Glomerular visceral epithelial cell (primary cell): ENCODE data around the gene SMIM20.
"Not testable (repeated sequence)": the region's sequence is repeated elsewhere in the genome, so short reads cannot be mapped to it uniquely, and the experiment has no call there.

ENCODE experiments used
- DNase-seq: peaks from one replicate; pipeline ENCODE4 v3.0.0-alpha.2; 2016; ENCODE audit errors: extremely low spot score

SMIM20 gene

DNA sequence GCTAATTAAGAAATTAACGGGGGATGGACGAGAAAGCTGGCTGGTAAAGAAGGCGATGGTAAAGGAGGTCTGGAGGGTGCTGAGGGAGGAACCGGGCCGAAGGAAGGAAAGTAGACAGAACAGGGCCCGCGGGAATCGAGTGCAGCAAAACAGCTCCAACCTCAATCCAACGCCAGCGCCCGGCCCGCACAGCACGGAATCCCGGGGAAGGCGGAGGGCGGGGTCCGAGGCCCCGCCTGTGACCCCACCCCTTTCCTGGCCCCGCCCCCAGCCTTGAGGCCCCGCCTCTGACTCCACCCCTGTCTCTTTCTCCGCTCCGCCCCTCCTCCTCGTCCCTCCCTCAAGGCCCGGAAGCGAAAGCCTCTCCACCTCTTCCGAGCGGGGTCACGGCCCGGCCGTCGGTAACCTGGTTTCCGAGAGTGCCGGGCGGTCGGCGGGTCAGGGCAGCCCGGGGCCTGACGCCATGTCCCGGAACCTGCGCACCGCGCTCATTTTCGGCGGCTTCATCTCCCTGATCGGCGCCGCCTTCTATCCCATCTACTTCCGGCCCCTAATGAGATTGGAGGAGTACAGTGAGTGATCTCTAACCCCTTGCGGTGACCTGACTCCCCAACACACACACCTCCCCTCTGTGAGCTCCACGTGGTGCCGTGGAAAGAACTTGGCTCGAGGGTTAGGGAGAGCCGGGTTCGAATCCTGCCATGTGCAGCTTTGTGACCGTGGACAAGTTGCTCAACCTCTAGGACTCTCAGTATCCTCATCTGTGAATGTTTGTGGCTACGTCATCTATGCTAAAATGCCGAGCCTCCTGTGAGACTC, at the start of gene SMIM20:
Gene SMIM20 (plus strand): TSS at position 370 of the 819 bp plus-strand sequence. CDS start 94 bp downstream, at position 464.
- DNase-seq: peak; percentile 93

DNA sequence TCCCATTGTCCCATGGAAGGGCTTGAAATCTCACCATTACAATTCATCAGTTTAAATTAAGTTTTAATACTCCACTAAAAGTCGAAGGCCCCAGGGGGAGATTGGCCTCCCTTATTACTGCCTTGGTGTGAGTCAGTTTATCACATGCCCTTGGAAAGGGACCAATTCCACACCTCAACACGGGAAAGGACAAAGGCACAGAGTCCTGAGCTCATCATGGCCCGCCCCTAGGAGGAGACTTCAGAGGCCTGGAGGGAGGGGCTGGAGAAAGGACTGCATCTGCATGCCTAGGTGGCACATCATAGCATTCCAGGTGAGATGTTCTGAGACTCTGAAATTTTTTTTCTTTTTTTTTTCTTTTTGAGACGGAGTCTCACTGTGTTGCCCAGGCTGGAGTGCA, 48.4 kb upstream of the SMIM20 start:
- DNase-seq: peak; percentile 73

DNA sequence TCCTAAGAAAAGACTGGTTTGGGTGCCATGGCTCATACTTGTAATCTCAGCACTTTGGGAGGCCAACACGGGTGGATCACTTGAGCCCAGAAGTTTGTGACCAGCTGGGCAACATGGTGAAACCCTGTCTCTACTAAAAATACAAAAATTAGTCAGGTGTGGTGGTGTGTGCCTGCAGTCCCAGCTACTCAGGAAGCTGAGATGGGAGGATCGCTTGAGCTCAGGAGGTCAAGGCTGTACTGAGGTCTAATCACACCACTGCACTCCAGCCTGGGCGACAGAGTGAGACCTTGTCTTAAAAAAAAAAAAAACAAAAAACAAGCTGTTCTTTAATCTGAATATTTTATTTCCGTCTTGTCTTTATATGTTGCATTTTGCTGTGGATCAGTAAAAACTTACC, 47.6 kb upstream of the SMIM20 start:
- not testable (repeated sequence) for DNase-seq

DNA sequence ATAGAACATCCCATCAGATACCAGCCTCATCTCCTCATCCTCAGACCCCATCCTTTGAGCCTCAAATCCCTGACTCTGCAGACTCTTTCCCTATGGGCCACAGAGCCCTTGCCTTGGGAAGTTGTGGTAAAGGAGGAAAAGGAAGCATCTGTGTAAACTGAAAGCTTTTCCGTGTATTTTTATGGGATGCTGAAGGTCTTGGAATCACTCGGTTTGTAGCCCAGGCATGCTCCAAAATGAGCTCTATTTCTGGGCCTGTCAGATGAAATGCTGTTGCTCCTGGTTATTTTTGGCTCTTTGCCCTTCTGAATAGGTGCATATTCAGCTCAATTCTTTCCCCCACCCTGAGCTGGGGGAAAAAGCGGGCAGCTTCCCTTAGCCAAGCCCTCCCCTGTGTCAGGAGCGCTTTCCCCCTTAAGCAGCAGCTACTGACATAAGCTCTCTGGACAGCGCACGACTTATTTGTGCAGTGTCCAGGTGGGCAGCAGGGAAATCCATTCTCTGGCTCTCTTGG, 46.2 kb upstream of the SMIM20 start:
- no peak for DNase-seq

DNA sequence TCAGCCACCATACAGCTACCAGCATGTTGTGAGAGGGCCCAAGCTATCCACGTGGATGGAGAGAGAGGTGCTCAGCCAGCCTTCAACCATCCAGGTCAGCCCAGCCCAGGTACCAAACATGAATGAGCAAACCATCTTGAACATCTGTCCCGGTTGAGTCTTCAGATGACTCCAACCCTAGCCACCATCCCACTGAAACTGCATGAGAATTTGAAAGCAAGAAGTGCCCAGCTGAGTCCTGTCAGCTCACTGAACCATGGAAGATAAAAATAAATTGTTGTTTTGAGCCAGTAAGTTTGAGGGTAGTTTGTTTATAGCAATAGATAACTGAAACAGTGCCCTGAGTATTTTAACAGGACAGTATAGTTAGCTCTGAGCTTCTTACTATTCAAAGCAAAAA, 43.9 kb upstream of the SMIM20 start:
- no peak for DNase-seq

DNA sequence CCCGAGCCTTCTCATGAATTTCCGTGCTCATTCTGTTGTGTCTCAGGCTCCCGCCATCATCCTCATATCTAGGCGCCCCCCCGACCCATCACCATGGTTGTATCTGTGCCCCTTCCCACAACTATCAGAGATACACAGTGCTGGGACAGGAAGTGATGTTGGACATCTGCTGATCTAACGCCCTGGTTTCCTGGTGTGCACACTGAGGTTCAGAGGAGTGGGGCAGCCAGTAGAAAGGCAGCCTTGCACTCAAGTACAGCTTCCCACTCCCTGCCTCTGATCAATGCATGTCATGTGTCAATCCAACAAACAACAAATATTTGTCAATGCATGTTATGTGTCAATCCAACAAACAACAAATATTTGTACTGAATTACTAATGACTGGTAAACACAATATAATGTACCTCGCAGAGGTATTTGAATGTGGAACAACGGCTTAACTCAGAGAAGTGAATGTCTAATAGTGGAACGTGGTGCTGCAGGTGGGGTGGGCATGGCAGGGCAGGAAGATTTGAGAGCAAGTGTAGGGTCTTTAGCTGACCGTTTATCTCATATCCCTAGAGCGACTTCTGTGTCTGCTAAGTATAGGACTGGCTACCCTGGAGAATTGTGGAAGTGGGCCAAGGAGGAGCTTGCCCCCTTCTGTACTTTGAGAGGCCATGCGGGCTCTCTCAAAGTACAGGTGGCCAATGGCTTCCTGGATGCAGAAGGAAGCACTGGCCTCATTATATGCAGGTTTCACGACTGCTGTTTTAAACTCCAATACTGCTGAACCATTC, 41.0 kb upstream of the SMIM20 start:
- no peak for DNase-seq

DNA sequence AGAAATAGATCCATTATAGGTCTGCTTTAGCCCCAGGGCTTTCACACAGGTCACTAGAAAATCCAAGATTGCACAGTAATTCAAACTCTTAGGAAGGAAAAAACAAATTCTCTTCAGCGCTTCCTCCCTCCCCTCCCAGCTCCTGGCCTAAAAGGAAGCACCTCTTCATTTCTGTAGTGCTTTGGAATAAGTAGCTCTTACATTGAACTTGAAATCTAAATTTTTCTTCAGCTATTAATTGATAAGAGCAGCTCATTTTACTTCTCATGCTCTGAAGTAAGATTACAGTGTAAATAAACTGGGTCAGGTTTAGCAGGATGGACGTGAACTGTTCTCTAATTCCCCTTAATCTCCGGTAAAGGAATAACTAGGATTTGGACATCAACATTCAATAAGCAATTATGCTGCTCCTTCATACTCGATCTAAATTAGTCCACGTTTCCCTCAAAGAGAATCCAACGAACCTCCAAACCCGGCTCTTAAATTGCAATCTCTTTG, 40.3 kb upstream of the SMIM20 start:
- no peak for DNase-seq

DNA sequence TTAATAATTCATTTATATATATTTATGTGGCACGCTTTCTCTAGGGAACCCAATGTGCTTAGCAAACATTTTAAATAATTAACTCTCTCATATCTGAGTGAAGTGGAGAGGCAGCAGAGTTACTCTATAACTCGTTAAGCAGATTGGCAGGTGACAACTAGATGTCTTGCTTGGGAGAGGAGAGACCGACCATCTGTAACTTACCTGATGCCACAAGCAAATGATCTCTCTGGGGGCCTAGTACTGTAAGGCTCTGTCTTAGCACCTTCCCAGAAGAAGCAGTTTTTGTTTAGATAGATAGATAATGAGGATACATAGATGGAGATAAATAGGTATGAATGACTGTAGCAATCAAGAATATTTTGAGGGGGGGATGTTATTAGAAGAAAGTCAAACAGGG, 39.4 kb upstream of the SMIM20 start:
- no peak for DNase-seq

DNA sequence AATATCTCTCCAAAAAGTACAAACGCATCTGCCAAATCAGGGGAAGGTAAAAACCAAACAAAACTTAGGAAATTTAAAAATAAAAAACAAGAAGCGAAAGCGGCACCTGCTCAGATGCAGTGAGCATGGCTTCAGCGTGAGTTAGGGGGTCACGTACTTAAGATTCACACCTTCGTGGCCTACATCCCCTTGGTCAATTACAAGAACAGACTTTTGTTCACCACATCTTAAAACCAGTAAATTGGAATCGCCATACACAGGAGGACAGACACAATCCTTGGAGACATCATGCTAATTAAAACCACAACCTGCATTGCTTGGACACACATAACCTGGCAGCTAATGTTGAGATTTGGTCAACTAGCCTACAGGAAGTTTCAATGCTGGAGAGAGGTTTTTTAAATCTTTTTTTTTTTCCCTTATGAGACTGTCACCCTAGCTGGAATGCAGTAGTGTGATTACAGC, 38.7 kb upstream of the SMIM20 start:
- no peak for DNase-seq

DNA sequence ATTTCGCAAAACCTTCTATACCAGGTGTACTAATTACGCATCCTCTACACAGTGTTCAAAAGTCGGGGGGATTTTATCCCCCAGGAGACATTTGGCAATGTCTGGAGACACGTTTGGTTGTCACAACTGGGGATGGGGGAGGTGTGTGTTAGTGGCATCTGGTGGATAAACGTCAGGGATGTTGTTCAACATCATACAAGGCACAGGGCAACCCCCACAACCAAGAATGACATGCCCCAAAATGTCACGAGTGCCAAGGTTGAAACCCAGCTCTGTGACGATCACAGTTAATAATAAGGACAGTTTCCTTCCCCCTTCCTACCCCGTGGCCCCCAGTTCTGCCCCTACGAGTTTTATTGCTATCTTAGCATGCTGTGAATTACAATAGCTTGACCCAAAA, 35.3 kb upstream of the SMIM20 start:
- no peak for DNase-seq

DNA sequence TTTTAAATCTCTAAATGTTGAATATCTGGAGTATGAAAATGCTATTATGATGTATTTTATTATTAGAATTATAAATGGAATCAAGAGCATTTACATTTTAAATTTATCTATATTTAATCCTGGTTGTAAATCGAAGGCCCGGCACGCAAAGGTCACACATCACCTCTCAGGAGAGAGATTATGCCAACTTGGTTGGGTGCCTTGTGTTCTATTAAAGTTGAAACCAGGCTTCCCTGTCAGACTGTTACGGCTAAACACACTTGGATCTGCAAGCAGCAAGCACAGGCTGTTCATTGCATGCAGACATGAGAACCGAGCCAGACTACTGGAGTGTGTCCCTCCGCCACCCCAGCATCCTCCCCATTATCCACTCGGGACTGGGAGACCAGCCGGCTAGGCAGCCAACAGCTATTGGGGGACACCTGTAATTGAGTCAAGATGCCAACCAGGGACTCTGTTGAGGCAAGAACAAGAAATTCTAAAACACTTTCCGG, 34.9 kb upstream of the SMIM20 start:
- DNase-seq: no peak

DNA sequence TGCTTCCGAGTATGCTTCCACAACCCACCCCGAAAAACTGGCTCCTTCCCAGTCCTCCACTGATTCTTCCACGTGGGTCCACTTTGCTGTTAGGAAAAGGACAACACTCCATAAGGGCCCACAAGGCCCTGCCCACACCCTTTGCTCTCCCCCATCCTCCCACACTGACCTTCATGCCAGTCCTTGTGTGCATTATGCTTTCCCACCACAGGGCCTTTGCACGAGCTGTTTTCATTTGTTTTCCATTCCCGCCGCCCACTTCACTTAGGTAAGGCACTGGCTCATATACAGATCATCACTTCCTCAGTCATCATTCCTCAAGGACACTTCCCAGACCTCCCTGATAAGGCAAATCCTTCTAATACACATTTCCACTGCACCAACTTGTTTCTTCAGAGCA, 34.4 kb upstream of the SMIM20 start:
- no peak for DNase-seq

DNA sequence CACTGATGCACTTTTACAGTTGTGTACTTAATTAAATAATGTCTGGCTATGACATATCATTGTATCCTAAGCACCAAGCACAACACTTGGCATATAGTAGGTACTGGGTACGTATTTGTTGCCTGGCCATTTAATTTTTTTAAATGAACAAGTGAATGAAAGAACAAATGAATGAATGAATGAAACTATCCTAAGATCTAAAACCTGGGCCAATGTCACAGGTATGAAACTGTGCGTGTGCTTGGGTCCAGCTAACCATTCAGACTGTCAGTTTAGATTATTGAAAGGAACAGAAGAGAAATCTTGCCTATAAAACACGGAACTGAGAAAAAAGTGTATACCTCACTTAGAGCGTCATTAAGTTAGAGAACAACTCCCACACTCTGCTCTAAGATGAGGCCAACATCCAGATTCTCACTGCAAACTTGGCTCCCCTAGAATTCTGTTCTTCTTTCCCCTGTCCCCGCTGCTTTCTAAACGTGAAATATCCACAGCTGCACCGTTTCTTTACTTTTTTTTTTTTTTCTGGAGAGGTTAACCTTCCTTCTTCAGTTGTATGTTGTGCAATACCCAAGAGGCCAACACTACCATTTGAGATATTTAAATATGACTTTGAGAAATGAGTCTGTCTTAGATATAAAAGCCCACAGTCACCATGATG, 33.9 kb upstream of the SMIM20 start:
- no peak for DNase-seq

DNA sequence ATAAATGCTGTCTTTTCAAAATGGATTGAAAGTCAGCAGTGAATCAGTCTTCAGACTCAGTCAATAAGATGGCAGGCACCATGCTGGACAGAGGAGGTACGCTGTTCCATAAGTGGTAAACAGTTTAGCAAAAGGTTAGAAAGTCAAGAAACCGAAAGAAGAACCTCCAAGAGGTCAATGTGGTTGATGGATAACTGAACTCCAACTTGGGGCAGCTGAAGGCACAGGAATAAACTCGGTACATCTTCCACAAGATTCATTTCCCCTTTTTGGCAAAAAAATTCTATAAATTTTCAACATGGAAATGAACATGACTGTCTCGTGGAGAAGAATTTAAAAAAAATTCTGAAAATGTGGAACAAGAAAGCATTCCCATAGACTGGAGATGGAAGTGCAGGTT, 32.8 kb upstream of the SMIM20 start:
- DNase-seq: no peak

DNA sequence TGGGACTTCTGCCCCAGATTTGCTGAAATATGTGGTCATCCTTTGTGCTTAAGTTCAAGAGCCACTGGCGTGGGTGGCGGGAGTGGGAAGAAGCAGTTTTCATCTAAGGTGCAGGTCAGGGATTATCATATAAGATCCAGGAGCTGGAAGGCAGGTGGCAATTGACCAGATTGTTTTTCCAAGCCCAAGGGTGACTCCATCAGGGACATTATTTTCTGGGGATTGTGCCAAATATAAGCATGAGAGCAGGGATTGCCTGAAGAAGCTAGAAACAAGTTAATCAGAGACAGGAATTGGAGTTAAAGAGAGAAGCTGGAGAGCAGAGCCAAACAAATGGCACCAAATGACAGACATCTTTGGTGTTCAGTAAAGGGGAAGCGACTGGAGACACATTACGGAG, 31.8 kb upstream of the SMIM20 start:
- no peak for DNase-seq

DNA sequence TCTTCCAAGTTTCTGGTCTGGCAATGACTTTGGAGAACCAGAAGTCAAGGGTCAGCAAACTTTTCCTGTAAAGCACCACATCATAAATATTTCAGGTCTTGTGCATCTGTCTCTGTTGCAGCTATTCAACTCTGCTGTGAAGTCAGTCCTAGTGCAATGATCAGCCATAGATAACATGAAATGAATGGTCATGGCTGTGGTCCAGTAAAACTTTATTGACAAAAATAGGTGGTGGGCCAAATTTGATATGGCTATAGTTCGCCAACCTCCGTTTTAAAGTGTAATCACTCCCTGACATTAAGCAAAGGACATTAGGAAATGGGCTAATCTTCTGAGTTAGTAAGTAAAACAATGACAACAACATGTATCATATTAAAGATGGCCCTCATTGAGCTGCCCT, 30.5 kb upstream of the SMIM20 start:
- no peak for DNase-seq

DNA sequence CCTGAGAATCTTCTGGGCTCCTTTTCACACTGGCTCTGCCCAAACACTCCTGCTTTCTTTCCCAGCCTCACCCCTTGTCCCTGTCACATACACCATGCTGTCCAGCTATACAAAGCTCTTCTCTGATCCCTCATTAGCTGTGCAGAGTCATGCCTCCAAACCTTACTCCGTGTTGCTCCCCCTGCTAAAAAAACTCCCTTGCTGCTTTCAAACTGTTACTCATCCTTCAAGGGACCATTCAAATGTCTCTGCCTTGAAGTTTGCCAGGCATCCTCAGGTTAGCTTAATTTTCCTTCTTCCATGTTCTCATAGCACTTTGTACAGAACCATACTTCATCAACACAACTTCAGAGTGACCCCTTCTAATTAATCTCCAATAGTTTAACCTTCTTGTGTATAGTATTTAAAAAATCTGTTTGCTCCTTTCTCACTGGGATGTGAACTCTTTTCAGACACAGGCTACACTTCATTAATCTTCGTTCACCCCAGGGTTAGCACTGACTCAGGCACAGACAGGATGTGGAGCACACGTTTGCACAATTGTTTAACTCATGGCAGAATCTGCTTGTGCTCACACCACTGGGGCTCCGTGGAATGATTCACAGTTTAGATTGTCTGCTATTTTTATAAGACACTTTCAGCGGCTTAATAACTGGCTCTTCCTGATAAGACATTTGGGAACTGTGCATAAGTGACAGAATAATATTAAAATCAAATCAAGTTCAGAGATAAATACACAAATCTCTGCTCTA, 29.8 kb upstream of the SMIM20 start:
- peak; percentile 64 for DNase-seq

DNA sequence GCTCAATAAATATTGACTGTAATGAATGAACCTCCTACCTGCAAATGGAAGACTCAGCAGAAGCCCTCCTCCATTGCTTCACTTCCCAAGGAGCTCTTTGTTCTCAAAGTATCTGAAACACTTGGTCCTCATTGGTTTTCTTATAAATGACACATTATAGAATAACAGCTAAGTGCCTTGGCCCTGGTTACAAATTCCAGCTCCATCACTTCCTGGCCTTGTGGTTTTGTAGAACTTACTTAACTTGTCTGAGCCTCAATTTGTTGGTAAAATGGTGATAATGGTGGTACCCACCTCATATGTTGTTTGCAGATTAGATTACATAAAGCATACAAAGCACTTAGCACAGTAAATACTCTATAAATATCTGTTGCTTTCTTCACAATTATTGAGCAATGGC, 25.2 kb upstream of the SMIM20 start:
- no peak for DNase-seq

DNA sequence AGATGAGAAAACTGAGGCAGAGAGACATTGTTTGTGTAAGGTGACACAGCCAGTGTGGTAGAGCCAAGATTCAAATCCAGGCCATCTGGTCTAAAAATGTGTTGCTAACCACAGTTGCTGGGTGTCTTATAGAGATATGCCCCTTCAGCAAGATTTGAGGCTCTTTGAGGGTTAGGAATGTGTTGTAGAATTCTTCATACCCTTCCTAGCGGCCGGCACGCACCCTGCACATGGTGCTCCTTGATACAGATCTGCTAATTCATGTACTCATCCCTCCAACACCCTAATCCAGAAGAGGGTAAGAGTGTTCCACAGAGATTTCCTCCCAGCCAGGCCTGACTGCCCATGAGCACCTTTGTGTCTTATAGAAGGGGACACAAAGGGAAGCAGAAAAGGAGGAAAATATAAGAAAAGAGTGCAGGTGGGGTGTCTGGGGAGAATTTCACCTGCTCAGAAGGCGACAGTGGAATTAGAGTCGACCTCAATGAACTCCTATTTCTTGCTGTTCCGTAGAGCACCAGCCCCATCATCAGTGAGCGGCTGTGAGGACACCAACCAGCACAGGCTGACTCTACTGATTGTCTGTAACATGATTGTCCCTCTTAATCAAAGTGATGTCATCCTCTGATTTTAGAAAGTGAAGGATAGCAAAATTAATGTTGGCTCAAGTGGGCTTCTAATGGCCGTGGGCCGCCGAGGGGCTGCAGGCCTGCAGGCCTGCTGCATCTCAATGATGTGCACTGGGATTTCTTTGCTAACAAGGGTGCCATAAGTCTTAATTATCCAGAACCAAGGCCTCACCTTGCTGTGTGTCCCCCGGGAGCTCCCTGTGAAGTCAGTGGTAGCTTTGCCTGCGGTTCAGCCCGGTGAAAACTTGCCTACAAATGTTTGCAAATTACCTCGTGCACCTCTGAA, 24.2 kb upstream of the SMIM20 start:
- DNase-seq: no peak
